ENCODE data around the gene SMAD2. TPM values are rescaled to one million over a fixed set of nuclear protein-coding genes. Genes with fewer than 3 reads are reported as not detected.

SMAD2 gene
- total RNA-seq, 1 donor from 2014 or later: 28.5 TPM

DNA sequence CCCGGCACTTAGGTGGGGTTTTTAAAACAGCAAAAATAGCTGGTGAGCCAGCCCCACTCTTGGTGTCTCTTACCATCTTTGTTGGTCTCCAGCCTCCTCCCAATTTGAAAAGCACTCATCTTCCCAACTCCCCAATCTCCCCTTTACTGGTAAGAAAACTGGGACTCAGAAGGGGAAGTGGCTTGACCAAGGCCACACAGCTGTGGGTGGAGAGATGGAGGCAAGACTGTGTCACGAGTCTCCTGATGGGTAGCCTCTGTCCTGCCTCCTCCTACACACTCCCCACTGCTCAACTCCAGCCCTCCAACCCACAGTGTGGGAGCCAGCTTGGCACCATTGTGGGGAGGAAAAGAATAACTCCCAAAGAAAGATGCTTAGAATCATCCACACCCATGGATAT lies 140.4 kb downstream of the SMAD2 start:
- H3K27ac ChIP-seq: no peak overlapping the region
- H3K4me3 ChIP-seq: no peak overlapping the region
- intact Hi-C loops (cut with DNase I): no loop called here
- no peaks in the 10 kb centered on the region for H3K9me3 ChIP-seq
- H3K36me3 ChIP-seq: no peaks in the 10 kb centered on the region
- peak in 1 of 2 donors; percentile 37 for DNase-seq (ENCODE audit: extremely low spot score in 2 of 2)
- no peak for TF ChIP-seq POLR2A (IDR thresholded peaks at IDR 0.05)
- no peak for TF ChIP-seq POLR2AphosphoS5 (IDR thresholded peaks at IDR 0.05; ENCODE audit: insufficient read depth in 1 of 2, low read depth in 1 of 2)
- TF ChIP-seq CTCF (IDR thresholded peaks at IDR 0.05): no peak
- peaks cover 2% of the 10 kb centered on the region for H3K4me1 ChIP-seq
- no peaks in the 10 kb centered on the region for H3K27me3 ChIP-seq

DNA sequence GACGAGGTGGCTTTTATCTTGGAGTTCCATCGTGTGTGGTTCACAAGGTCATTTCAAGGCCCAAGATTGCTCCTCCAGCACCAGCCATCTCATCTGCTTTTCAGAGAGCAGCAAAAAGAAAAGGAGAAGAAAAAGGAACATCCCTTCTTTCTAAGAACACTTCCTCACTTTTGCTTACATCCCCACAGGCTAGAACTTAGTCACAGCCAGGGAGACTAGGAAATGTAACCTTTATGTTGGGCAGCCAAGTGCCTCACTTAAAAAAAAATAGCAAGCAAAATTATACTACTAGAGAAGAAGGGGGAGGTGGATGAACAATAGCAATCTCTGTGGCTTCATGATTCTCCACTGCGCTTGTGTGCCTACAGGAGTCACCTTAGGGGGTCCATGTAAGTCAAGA lies 141.8 kb downstream of the SMAD2 start:
- H3K27ac ChIP-seq: no peak overlapping the region
- peaks cover 6% of the 10 kb centered on the region for H3K9me3 ChIP-seq
- no peak for TF ChIP-seq POLR2A (IDR thresholded peaks at IDR 0.05)
- no peak for TF ChIP-seq POLR2AphosphoS5 (IDR thresholded peaks at IDR 0.05; ENCODE audit: insufficient read depth in 1 of 2, low read depth in 1 of 2)
- no peak for TF ChIP-seq CTCF (IDR thresholded peaks at IDR 0.05)
- no peaks in the 10 kb centered on the region for H3K4me1 ChIP-seq
- no peaks in the 10 kb centered on the region for H3K36me3 ChIP-seq
- no peaks in the 10 kb centered on the region for H3K27me3 ChIP-seq
- peak in 1 of 2 donors; percentile 16 for DNase-seq (ENCODE audit: extremely low spot score in 2 of 2)
- intact Hi-C loops (cut with DNase I): no loop called here
- no peak overlapping the region for H3K4me3 ChIP-seq

DNA sequence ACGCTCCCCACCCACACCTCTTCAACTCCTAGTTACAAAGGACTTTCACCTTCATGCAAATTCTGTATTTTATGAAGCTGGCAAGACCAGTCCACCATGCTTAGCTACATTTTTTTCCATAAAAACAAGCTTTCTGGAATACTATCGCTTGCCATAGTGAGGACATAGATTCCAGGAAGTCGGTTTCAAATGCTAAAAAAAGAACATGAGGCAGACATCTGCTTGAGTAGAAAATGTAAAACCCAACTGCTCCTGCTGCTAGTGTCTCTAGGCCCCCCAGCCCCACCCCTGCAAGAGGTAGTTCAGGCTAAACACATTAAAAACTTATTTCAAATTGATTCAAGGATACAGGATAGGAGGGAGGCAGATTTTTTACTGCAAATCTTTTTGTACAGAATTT lies 148.9 kb downstream of the SMAD2 start:
- Histone ChIP-seq H3K27ac (no peak overlapping the region), H3K9me3 (peaks cover 6% of the 10 kb centered on the region), H3K4me3 (no peak overlapping the region), H3K4me1 (no peaks in the 10 kb centered on the region), H3K36me3 (no peaks in the 10 kb centered on the region), H3K27me3 (no peaks in the 10 kb centered on the region)
- intact Hi-C loops (cut with DNase I): no loop called here
- no peak for DNase-seq (ENCODE audit: extremely low spot score in 2 of 2)
- TF ChIP-seq POLR2A (IDR thresholded peaks at IDR 0.05) (no peak), CTCF (IDR thresholded peaks at IDR 0.05) (no peak), POLR2AphosphoS5 (IDR thresholded peaks at IDR 0.05; ENCODE audit: insufficient read depth in 1 of 2, low read depth in 1 of 2) (no peak)

DNA sequence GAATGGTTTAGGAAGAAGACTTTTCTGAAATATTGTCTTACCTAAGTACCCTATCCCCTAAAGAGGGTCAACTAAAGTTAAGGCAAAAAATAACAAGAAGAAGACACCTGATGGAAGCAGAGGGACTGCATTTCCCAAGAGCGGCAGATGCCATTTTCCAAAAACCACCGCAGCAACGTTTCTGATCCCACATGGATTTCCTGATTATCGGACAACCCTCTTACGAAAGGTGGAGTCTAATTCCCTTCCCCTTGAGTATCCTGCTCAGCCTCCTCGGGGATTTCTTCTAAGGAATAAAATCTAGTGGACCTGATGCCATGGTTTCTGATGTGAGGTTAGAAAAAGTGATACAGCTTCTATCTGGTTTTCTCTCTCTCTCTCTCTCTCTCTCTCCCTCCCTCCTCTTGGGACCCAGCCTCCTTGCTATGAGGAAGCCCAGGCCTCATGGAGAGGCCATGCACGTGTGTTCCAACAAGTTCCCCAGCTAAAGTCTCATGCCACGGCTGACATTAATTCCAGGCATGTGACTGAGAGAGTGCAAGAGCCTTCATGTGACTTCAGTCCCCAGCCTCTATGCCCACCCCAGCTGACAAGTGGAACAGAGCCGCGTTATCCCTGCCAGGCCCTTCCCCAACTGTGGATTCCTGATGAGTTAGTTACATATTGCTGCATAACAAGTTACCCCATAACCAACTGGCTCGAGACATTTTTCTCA lies 150.3 kb downstream of the SMAD2 start:
- H3K36me3 ChIP-seq: no peaks in the 10 kb centered on the region
- no peaks in the 10 kb centered on the region for H3K4me1 ChIP-seq
- DNase-seq (ENCODE audit: extremely low spot score in 2 of 2): peak in 1 of 2 donors; percentile 37
- no peak overlapping the region for H3K27ac ChIP-seq
- H3K4me3 ChIP-seq: no peak overlapping the region
- H3K9me3 ChIP-seq: peaks cover 6% of the 10 kb centered on the region
- intact Hi-C loops (cut with DNase I): no loop called here
- H3K27me3 ChIP-seq: no peaks in the 10 kb centered on the region
- TF ChIP-seq CTCF (IDR thresholded peaks at IDR 0.05): no peak
- TF ChIP-seq POLR2AphosphoS5 (IDR thresholded peaks at IDR 0.05; ENCODE audit: insufficient read depth in 1 of 2, low read depth in 1 of 2): no peak
- TF ChIP-seq POLR2A (IDR thresholded peaks at IDR 0.05): no peak

- DNase-seq (ENCODE audit: extremely low spot score in 2 of 2): peak in 1 of 2 donors; percentile 7
- TF ChIP-seq POLR2A (IDR thresholded peaks at IDR 0.05) (no peak), POLR2AphosphoS5 (IDR thresholded peaks at IDR 0.05; ENCODE audit: insufficient read depth in 1 of 2, low read depth in 1 of 2) (no peak), CTCF (IDR thresholded peaks at IDR 0.05) (no peak)
These were observed 151.1 kb downstream of the SMAD2 start for GRCh38 chr18:47779381-47779780.

More at GRCh38 chr18:47779381-47779780, 151.1 kb downstream of the SMAD2 start:
- no peaks in the 10 kb centered on the region for H3K27me3 ChIP-seq
- H3K9me3 ChIP-seq: peaks cover 3% of the 10 kb centered on the region
- no peak overlapping the region for H3K4me3 ChIP-seq
- no peaks in the 10 kb centered on the region for H3K4me1 ChIP-seq
- H3K36me3 ChIP-seq: no peaks in the 10 kb centered on the region
- intact Hi-C loops (cut with DNase I): no loop called here
- H3K27ac ChIP-seq: no peak overlapping the region
